ENCODE measurements around the gene PGPEP1. TPM values are rescaled to one million over a fixed set of nuclear protein-coding genes. Genes with fewer than 3 reads are reported as not detected.

PGPEP1 gene
- total RNA-seq, 1 donor from 2014 or later: 38.8 TPM

DNA sequence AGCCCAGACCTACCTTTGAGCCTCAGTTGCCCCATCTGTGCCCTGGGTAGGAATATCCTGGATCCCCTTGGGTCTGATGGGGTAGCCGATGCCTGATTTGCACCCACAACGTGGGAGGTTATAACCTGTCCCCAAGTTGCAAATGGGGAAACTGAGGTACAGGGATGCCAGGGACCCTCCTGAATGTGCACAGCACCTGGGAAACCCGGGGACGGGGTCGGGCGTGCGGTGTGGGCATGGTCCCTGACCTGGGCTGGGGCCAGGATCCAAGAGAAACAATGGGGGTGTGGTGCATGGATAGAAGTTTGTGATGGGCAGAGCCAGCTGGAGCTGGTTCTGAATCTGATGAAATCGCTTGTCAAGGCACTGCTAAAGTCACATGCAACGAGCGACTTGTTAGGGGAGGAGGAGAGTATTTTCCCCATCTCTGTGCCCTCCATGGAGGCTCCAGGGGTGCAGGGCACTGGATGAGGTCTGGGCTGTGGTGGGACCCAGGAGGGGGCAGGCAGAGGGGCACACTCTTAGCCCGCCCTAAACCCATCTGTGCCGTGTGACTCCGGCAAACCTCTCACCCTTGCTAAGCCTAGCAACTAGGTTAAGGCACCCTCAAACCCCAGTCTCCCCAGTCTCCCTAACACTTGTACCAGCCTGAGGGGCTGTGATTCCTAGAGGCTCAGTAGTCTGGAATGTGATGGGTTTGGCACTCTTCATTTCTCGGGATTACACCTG, 46.3 kb downstream of the PGPEP1 start:
- H3K27ac ChIP-seq (replicated peaks): peak overlapping the region; percentile 30
- H3K27me3 ChIP-seq (ENCODE audit: low read depth): peaks cover 6% of the 10 kb centered on the region
- peaks cover 34% of the 10 kb centered on the region for H3K4me1 ChIP-seq
- peak overlapping the region; percentile 58 for H3K4me3 ChIP-seq
- intact Hi-C loops (cut with micrococcal nuclease): no loop called here
- peaks cover 4% of the 10 kb centered on the region for H3K9me3 ChIP-seq (replicated peaks)
- TF ChIP-seq CTCF (IDR thresholded peaks at IDR 0.05; ENCODE audit: borderline replicate concordance): no peak
- no peak for DNase-seq
- H3K36me3 ChIP-seq: no peaks in the 10 kb centered on the region

DNA sequence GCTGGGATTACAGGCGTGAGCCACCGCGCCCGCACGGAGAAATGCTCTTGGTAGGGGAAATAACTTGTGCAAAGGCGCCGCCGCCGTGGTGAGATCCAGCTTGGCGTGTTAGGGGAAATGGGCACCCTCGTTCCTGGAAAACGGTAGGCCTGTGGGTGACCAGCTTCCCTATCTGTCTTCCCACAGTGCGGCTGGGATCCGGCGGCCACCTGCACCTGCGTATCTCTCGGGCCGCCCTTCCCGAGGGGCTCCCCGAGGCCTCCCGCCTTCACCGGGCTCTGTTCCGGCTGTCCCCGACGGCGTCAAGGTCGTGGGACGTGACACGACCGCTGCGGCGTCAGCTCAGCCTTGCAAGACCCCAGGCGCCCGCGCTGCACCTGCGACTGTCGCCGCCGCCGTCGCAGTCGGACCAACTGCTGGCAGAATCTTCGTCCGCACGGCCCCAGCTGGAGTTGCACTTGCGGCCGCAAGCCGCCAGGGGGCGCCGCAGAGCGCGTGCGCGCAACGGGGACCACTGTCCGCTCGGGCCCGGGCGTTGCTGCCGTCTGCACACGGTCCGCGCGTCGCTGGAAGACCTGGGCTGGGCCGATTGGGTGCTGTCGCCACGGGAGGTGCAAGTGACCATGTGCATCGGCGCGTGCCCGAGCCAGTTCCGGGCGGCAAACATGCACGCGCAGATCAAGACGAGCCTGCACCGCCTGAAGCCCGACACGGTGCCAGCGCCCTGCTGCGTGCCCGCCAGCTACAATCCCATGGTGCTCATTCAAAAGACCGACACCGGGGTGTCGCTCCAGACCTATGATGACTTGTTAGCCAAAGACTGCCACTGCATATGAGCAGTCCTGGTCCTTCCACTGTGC, 47.9 kb downstream of the PGPEP1 start:
- intact Hi-C loops (cut with micrococcal nuclease): no loop called here
- peak overlapping the region; percentile 58 for H3K4me3 ChIP-seq

DNA sequence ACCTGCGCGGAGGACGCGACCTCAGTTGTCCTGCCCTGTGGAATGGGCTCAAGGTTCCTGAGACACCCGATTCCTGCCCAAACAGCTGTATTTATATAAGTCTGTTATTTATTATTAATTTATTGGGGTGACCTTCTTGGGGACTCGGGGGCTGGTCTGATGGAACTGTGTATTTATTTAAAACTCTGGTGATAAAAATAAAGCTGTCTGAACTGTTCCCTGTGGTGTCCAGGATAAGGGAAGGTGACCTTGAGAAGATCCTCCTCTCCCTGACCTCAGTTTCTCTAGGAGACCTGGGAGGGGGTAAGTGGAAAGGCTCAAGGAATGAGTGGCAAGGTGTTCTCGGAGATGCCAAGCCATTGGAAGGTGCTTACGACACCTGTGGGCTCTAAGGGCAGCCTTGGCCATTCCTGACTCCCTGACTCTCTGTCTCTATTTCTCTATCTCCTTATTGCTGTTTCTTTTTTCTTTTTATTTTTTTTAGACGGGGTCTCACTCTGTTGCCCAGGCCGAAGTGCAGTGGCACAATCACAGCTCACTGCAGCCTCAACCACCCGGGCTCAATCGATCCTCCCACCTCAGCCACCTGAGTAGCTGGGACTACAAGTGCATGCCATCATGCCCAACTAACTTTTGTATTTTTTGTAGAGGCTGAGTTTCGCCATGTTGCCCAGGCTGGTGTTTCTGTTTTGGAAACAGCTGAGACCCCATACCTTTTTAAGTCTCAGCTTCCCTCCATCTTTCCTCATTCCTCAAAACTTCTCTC, 48.7 kb downstream of the PGPEP1 start:
- peak overlapping the region; percentile 58 for H3K4me3 ChIP-seq
- DNase-seq: no peak
- intact Hi-C loops (cut with micrococcal nuclease): no loop called here
- no peaks in the 10 kb centered on the region for H3K36me3 ChIP-seq
- peaks cover 6% of the 10 kb centered on the region for H3K27me3 ChIP-seq (ENCODE audit: low read depth)
- H3K27ac ChIP-seq (replicated peaks): peak overlapping the region; percentile 43
- H3K9me3 ChIP-seq (replicated peaks): peaks cover 4% of the 10 kb centered on the region
- no peak for TF ChIP-seq CTCF (IDR thresholded peaks at IDR 0.05; ENCODE audit: borderline replicate concordance)
- peaks cover 34% of the 10 kb centered on the region for H3K4me1 ChIP-seq

More for the DNA sequence above, 47.9 kb downstream of the PGPEP1 start:
- DNase-seq: peak; percentile 83
- H3K9me3 ChIP-seq (replicated peaks): peaks cover 4% of the 10 kb centered on the region
- peaks cover 6% of the 10 kb centered on the region for H3K27me3 ChIP-seq (ENCODE audit: low read depth)
- peak overlapping the region; percentile 43 for H3K27ac ChIP-seq (replicated peaks)
- peaks cover 34% of the 10 kb centered on the region for H3K4me1 ChIP-seq
- peak; percentile 100 for TF ChIP-seq CTCF (IDR thresholded peaks at IDR 0.05; ENCODE audit: borderline replicate concordance)
- no peaks in the 10 kb centered on the region for H3K36me3 ChIP-seq

GRCh38 chr19:18389726-18390064, 49.3 kb downstream of the PGPEP1 start:
- no peak for TF ChIP-seq CTCF (IDR thresholded peaks at IDR 0.05; ENCODE audit: borderline replicate concordance)
- intact Hi-C loops (cut with micrococcal nuclease): no loop called here
- Histone ChIP-seq H3K4me3 (no peak overlapping the region), H3K9me3 (replicated peaks) (peaks cover 4% of the 10 kb centered on the region), H3K27me3 (ENCODE audit: low read depth) (peaks cover 6% of the 10 kb centered on the region), H3K36me3 (no peaks in the 10 kb centered on the region), H3K27ac (replicated peaks) (no peak overlapping the region), H3K4me1 (peaks cover 34% of the 10 kb centered on the region)
- no peak for DNase-seq
